GM12872 (cell line): ENCODE measurements around the gene LGALS9C.
"Not testable (repeated sequence)": the region's sequence is repeated elsewhere in the genome, so short reads cannot be mapped to it uniquely, and the experiment has no call there.

ENCODE experiments used
- TF ChIP-seq, protein P1 (sequence below): IDR thresholded peaks from 3 replicates; pipeline ENCODE4 v1.5.1; 2011; ENCODE audit warnings: low read depth, mild to moderate bottlenecking, low read length, moderate library complexity; ENCODE audit not compliant: insufficient read depth

LGALS9C gene

DNA sequence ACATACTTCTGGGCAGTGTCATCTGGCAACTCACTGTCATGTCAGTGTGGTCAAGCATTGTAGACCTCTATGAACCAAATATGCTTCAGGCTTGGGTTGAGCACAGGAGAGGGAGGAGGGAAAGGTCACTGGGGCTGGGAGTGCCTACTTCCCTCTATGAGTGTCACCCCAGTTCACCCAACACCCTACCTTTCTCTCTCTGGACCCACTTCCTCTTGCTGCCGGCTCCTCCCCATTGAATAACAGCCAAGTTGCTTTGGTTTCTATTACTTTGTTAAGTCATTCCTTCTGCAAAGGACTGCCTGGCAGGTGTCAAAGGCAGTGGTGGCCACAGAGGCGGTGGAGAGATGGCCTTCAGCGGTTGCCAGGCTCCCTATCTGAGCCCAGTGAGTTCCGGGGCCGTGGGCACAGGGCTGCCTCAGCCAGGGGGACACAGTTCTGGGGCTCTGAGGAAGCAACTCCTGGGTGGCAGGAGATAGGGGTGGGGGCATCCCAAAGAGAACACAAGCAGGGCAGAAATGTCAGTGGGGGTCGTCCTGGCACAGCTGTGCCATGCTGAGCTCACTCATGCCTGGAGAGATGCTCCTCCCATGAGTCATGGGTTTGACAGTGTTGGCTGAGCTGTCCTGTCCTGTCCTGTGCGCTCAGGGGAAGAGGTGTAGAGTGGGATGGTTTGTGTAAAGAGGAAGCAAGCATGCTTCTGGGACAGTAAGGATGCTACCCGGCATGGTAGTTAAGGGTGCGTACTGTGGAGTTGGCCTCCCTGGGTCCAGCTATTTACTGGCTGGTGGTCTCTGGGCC is at the start of gene LGALS9C:
Gene LGALS9C (plus strand): TSS at position 282 of the 801 bp plus-strand sequence. CDS start 66 bp downstream, at position 348.
- TF ChIP-seq, protein P1, sequence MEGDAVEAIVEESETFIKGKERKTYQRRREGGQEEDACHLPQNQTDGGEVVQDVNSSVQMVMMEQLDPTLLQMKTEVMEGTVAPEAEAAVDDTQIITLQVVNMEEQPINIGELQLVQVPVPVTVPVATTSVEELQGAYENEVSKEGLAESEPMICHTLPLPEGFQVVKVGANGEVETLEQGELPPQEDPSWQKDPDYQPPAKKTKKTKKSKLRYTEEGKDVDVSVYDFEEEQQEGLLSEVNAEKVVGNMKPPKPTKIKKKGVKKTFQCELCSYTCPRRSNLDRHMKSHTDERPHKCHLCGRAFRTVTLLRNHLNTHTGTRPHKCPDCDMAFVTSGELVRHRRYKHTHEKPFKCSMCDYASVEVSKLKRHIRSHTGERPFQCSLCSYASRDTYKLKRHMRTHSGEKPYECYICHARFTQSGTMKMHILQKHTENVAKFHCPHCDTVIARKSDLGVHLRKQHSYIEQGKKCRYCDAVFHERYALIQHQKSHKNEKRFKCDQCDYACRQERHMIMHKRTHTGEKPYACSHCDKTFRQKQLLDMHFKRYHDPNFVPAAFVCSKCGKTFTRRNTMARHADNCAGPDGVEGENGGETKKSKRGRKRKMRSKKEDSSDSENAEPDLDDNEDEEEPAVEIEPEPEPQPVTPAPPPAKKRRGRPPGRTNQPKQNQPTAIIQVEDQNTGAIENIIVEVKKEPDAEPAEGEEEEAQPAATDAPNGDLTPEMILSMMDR = not testable (repeated sequence)

DNA sequence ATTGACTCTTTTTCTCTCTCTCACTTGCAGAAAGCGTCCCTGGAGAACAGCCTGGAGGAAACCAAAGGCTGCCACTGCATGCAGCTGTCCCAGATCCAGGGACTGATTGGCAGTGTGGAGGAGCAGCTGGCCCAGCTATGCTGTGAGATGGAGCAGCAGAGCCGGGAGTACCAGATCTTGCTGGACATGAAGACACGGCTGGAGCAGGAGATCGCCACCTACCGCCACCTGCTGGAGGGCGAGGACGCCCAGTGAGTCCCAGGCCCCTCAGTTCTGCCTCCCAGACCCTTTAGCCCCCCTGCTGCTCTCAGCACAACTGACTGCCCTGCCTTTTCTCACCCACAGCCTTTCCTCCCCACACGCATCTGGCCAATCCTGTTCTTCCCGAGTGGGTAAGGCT is 34.5 kb upstream of the LGALS9C start:
- TF ChIP-seq, protein P1 = peak; percentile 49; the same call in 2 of the 3 replicates

DNA sequence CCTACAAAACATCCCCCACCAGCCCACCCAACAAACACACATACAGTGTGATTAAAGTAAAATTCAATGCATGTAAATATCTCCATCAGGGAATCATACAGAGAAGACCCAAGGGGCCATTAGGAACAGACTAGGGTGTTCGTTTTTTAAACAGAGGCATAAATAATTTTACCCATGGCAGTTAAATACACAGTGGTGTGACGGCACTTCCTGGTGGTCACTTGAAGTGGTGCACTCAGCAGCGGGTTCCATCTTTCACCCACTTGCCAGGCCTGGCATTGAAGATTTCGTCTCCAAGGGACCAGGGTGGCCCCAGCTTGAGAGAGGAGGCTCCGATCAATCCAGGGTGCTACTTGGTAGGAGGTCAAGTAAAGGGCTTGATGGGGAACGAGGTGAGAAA is 20.5 kb downstream of the LGALS9C start:
- TF ChIP-seq, protein P1 = peak; percentile 22; the same call in 1 of the 3 replicates
